Chondrocyte (in vitro differentiated cells): Measurements from ENCODE around the gene DAND5. TPM values are rescaled to one million over a fixed set of nuclear protein-coding genes. Genes with fewer than 3 reads are reported as not detected.
A peak's percentile ranks its signal among the peaks of the same experiment; 100 is the strongest.

Experiments used
- DNase-seq: peaks from one replicate; pipeline ENCODE4 v3.0.0; 2021; ENCODE audit warnings: mixed read lengths, low spot score
- H3K27ac Mint-ChIP-seq: one replicate; pipeline ENCODE4 v1.8.0; 2021; ENCODE audit warnings: mild to moderate bottlenecking, moderate library complexity, mixed read lengths; ENCODE audit not compliant: unreplicated experiment
- H3K27me3 Mint-ChIP-seq: 2 replicates; pipeline ENCODE4 v1.8.0; 2021; ENCODE audit warnings: low read depth, mixed read lengths
- H3K36me3 Mint-ChIP-seq: 2 replicates; pipeline ENCODE4 v1.8.0; 2021; ENCODE audit warnings: low read depth, mixed read lengths
- H3K4me1 Mint-ChIP-seq: 2 replicates; pipeline ENCODE4 v1.8.0; 2021; ENCODE audit warnings: low read depth, mild to moderate bottlenecking, mixed read lengths
- H3K4me3 Mint-ChIP-seq: one replicate; pipeline ENCODE4 v1.8.0; 2021; ENCODE audit warnings: mild to moderate bottlenecking, moderate library complexity, mixed read lengths; ENCODE audit not compliant: unreplicated experiment
- H3K9me3 Mint-ChIP-seq: 2 replicates; pipeline ENCODE4 v1.8.0; 2021; ENCODE audit warnings: low read depth, mixed read lengths
- CTCF ChIP-seq: fragments of 200-600 bp; sonication (generic); IDR thresholded peaks from 2 replicates; pipeline ENCODE4 v1.5.0; 2021; ENCODE audit warnings: antibody characterized with exemption, mild to moderate bottlenecking, moderate library complexity
- total RNA-seq: library from RNA; stranded (reverse); gene quantifications from 3 replicates; pipeline ENCODE4 v1.2.1, GENCODE V29; 2021

Gene DAND5
- total RNA-seq, 1 donor from 2014 or later = 0.57 TPM

- TF ChIP-seq CTCF = no peak
- no peaks in the 10 kb centered on the region for H3K9me3 Mint-ChIP-seq
- H3K4me3 Mint-ChIP-seq = no peak overlapping the region
- peaks cover 13% of the 10 kb centered on the region for H3K36me3 Mint-ChIP-seq
- no peak for DNase-seq
- H3K4me1 Mint-ChIP-seq = peaks cover 50% of the 10 kb centered on the region
- peaks cover 30% of the 10 kb centered on the region for H3K27me3 Mint-ChIP-seq
- no peak overlapping the region for H3K27ac Mint-ChIP-seq
Measured at GRCh38 chr19:13010992-13011652, 41.7 kb downstream of the DAND5 start.

GRCh38 chr19:13011653-13012389 lies 42.4 kb downstream of the DAND5 start:
- Mint-ChIP-seq H3K36me3 (peaks cover 13% of the 10 kb centered on the region), H3K4me3 (peak overlapping the region; percentile 31), H3K9me3 (no peaks in the 10 kb centered on the region), H3K27me3 (peaks cover 35% of the 10 kb centered on the region), H3K27ac (no peak overlapping the region), H3K4me1 (peaks cover 56% of the 10 kb centered on the region)
- DNase-seq = no peak
- no peak for TF ChIP-seq CTCF

- no peak for TF ChIP-seq CTCF
- Mint-ChIP-seq H3K27me3 (peaks cover 37% of the 10 kb centered on the region), H3K4me3 (peak overlapping the region; percentile 82), H3K4me1 (peaks cover 59% of the 10 kb centered on the region), H3K27ac (peak overlapping the region; percentile 94), H3K36me3 (peaks cover 13% of the 10 kb centered on the region), H3K9me3 (no peaks in the 10 kb centered on the region)
- no peak for DNase-seq
Measured at GRCh38 chr19:13012390-13012689, 43.0 kb downstream of the DAND5 start.

- DNase-seq = no peak
- H3K27ac Mint-ChIP-seq = peak overlapping the region; percentile 94
- H3K4me1 Mint-ChIP-seq = peaks cover 65% of the 10 kb centered on the region
- peaks cover 37% of the 10 kb centered on the region for H3K27me3 Mint-ChIP-seq
- H3K36me3 Mint-ChIP-seq = peaks cover 13% of the 10 kb centered on the region
- H3K9me3 Mint-ChIP-seq = no peaks in the 10 kb centered on the region
- TF ChIP-seq CTCF = no peak
- H3K4me3 Mint-ChIP-seq = peak overlapping the region; percentile 82
Measured at GRCh38 chr19:13012690-13013608, 43.6 kb downstream of the DAND5 start.

GRCh38 chr19:13013649-13014048 lies 44.3 kb downstream of the DAND5 start:
- H3K4me3 Mint-ChIP-seq = peak overlapping the region; percentile 82
- H3K27ac Mint-ChIP-seq = peak overlapping the region; percentile 87
- peaks cover 13% of the 10 kb centered on the region for H3K36me3 Mint-ChIP-seq
- peaks cover 37% of the 10 kb centered on the region for H3K27me3 Mint-ChIP-seq
- peaks cover 68% of the 10 kb centered on the region for H3K4me1 Mint-ChIP-seq
- TF ChIP-seq CTCF = no peak
- H3K9me3 Mint-ChIP-seq = no peaks in the 10 kb centered on the region
- DNase-seq = no peak
